GM18870 (cell line): ENCODE measurements around the gene SLC45A1.

Source experiments
- ATAC-seq: cut with Tn5 transposase; IDR thresholded peaks from one replicate; pipeline ENCODE4 v1.9.1; 2021; ENCODE audit warnings: moderate library complexity; ENCODE audit not compliant: unreplicated experiment

SLC45A1 gene

DNA sequence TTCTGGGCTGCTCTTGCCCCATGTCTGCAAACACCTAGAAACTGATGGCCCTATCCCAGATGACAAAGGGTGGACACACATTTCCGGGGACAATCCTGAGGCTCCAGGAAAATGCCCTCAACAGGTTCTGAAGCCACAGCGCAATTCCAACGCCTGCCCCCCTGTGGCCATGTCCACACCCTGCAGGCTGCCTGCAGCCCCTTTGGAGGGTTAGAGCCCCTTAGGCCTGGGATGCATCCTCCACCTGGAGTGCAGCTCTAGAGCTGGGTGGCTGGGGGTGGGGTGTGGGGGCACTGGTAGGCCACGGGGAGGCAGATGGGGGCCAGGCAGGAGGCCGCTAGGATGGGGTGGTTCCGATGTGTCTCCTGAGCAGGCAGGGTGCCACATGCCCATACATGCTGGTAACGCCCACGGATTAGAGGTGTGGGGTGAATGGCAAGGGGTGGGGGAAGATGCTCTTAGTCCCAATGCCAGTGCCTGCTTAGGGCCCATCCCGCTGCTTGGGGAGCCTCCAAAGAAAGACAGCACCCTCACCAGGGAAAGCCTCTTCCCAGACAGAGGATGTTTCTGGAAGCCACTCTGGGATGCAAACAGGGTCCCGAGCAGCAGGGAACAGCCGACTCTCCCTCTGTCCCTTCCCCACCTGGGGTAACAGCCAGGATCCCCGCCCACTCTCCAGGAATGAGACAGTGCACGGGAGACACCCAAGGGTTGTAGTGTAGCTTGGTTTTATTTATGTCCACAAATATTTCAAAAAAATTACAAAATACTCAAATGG lies 34.0 kb downstream of the SLC45A1 start:
- ATAC-seq = no peak

DNA sequence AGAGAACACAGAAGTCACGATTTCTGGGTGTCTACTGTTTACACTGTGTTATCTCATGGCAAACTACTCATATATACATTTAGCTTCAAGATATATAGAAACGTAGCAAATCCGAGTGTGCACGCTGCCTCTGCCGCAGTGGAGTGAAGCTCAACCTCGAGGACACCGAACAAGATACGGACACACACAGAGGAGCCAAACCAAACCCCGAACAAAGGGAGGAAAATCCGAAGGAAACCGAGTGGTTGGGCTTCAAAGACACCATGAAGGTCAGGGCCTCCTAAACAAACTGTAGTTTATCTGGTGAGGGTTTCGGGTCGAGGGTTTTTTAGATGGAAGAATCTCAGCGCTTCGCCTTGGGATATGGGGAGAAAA lies 34.5 kb downstream of the SLC45A1 start:
- ATAC-seq = no peak

DNA sequence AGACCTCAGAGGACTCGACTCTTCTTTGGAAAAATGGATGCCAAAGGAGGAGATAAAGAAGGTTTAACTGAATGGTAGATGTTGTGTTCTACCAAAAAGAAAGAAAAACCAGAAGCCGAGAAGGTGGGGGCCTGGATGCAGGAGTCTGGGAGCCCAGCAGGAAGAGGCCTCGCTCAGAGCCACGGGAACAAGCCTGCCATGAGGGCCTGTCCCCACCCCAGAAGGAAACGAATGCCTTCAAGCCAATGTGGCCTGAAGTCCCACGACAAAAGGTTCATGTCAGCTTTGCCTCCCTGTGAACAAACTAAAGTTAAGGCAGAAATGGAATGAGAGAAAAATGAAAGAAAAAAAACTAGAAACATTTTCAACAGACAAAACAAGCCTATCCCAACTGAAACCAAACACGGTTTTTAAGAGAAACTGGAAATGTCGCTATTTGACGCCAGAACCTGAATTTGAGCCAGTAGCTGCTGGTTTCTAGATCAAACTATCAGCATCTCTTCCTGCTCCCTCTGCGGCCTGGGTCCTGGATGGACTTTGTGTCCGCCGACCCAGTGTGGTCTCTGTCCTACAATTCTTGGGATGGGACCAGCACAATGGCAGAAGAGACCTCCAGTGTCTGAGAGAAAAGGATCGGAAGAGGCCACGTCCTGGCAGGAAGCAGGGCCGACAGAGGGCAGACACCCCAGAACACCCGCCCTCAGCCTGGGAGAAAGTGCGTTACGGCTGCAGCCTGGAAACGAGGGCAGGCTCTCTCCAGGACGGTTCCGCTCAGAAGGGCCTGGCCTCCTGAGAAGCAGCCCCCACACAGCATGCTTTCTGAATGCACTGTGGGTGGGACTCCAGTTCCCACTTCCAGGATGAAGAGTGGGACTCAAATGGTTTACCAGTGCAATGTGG lies 35.2 kb downstream of the SLC45A1 start:
- no peak for ATAC-seq

DNA sequence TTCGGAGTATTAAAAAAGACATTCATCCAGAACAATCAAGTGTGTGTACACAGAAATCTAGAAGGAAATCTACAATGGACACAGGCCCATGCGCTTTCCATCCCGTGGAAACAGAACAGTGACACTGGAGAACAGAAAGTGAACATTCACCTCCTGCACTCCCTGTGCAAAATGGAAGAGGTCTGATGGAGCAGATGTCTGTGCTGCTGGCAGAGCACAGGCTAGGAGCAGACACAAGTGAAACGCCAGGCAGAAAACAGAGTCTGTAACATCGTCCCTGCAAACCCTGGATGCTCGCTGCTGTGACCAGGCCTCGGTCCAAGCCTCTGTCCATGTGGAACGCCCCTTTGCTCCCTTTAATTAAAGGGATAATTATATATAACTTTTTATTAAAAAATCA lies 36.1 kb downstream of the SLC45A1 start:
- ATAC-seq = no peak

DNA sequence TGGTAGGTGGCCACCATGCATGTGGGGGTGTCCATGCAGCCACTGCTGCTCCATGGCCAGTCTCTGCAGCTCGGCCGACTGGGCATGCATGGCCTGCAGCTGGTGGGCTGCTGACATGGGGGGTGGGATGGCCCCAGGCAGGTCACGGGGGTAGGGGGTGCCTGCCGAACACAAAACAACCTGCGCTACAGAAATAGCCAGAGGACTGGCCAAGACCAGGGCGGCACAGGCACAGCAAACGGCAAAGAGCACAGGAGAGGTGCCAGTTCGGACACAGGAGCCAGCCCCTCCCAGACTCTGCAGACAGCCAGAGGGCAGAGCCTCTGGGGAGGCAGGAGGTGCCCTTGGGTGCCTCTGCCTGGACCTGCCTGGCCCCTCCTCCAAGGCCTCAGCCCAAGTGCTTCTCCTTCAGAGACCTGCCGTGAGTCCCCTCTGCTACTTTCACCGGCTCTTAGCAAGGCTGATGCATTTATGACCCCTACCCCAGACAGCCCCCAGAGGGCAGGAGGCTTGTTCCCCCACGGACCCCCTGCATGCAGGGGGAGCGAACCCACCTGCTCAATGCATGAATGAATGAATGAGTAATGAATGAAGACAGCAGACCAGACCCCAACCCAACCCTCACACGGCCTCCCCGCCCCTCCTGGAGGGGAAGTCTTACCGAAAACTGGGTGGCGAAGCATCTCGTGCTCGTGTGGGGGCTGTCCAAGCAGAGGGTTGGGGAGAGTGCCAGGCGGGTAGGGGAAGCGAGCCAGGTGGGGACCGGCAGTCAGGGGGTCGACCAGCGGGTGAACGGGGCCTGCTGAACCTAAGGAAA lies 37.7 kb downstream of the SLC45A1 start:
- no peak for ATAC-seq

DNA sequence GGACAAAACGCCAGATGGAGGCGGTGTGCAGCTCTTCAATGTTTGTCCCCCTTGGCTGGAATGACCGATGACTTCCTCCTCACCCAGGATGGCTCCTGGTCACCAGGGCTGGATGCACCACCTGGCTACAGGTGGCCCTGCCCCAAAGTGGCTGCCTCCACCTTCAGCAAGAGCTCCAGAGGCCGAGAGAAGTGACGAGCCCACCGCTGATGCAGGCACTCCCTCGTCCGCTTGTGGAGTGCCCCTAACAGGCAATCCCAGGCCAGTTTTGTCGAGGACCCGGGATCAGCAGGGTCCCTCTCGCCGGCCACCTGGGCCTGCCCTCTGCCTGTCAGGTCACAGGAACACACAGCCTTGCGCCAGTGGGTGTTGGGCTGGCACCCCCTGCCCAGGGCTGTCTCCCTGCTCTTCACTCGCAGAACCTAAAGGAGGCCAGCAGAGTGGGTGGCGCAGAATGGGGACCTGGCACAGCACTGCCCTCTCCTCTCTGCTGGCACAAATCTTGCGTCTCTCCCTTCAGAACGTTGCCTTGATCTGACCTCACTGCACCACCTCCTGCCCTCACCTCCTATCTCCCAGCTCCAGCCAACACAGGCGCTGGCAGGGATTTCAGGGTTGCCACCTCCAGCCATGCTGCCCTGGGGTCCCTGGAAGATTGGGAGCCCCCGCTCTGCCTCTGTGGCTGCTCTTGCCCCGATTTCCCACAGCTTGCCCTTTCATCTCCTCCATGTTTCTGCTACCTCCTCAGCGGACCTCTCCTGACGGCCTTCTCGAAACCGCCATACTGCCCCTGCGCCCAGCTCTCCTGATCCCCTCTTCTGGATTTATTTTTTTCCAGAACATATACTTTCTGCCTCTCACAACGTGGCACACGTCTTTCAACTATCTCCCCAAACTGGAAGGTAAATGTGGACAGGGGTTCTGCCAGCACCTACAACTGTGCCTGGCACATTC lies 38.6 kb downstream of the SLC45A1 start:
- ATAC-seq = no peak

DNA sequence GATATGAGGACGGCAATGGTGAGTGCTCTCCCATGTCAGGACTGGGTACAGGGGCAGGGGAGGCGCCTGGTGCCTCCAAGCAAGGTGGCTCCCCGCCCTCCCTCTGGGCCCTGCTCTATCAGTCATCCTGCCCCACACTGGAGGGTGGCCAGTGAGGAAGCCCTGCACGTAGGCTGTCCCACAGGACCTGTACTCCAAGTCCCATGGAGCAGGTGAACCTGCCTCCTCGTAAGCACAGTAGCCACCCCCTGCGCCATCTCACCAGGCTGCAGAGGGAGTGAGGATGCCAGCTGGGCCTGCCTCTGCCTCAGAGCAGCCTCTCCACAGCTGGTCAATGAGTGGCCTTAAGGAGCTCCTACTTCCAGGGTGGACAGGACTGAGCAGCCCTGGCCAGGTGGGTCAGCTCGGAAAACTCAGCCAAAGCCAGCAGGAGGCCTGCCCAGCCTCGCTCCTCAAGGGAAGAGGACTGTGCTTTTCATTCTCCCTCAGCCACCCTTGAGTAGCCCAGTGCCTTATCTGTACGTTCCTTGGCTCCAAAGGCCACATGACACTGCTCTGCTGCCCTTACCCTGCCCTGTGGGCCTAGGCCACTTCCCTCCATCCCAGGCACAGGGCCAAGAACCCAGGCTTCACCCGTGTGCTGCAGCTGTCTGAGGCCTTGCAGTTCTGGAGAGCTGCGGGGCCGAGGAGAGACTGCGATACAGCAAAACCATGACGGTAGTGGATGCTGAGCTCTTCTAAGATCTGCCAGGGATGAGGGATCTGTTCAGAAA lies 39.6 kb downstream of the SLC45A1 start:
- no peak for ATAC-seq

DNA sequence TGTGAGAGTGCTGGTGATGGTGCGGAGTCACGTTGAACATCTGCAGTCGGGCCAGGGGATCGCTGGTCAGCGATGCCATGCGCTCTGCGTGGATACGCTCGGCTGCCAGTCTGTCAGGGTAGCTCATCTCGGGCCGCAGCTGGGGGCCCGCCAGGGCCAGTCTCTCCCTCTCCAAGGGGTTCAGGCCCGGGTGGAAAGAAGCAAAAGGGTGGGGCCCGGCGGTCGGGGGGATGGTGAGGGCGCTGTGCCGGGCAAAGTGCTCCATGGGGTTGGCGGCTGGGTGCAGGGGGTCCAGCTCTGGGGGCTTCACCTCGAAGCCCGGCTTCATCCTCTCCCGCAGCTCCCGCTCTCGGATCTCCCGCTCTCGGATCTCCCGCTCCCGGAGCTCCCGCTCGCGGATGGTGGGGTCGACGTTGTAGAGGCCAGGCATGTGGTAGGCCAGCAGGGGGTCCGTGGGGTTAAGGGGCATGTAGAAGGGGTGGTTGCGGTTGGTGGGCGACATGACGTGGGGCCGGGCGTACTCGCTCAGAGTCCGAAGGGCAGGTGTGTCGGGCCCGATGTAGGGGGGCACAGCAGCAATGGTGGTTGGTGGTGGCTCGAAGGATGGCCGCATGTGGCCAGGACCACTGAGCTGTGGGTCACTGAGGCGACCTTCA lies 40.5 kb downstream of the SLC45A1 start:
- ATAC-seq = no peak

DNA sequence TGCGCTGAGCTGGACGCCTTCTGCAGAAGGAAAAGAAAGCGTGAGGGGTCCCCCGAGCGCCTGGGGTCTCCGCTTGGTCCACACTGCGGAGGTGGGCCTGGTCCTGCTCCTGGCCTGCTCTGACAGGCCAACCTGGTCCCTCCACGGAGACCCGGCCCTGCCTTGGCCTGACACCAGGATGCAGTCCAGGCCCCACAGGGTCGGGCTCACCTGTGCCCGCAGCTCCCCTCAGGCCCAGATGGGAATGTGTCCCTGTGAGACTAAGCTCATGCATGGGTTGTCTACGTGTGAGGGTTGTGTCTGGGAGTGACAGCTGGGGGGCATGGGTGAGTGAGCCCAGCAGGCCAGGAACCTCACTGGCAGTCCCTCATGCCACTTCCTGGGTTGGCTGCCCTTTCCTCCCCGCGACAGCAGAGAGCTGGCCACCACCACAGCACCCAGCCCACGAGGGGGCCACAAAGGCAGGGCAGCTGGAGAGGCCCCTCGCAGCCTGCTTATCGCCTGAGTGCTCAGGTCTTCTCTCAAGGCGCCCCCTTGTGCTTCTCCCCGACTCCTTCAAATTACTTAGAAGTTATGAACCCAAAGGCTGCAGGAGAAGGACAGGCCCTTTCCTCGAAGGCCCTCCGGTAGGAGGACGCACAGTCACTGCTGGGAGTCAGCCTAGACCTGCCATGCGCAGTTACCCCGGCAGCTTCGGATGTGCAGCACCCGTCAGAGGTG lies 41.1 kb downstream of the SLC45A1 start:
- no peak for ATAC-seq

DNA sequence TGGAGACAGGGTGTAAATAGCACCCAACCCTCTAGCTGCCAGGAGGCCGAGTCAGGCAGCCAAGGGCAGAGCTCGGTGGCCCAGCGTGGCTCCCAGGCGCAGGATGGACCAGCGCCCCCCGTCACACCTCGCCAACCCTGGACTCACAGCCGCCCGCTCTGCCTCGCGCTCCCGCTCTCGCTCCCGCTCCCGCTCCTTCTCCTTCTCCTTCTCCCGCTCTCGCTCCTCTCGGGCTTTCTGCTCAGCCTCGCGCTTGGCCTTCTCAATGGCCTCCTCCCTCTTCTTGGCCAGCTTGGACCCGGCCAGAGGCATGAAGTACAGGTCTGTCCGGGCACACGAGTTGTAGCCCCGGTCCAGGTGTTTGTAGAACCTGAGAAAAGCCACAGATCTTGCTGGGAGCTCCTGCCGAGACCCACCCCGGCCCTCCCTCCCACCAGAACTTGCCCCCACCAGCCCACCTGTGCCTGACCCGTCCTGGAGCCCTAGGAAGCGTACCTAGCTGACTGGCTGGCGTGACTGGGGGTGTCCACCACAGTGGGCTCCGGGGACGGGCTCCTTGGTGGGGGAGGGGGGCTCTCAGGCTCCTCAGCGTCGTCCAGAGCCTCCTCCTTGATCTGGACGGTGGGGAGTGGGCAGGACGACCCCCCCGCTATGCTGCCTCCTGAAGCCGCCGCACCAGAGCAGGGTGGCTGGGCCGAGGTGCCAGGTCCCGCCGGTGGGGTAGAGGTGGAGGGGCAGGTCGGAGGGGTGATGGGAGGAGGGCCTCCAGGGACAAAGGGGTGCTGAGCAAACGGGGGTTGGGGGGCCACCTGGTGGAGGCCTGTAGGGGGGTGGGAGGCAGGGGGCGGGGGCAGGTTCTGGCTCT lies 41.9 kb downstream of the SLC45A1 start:
- no peak for ATAC-seq

DNA sequence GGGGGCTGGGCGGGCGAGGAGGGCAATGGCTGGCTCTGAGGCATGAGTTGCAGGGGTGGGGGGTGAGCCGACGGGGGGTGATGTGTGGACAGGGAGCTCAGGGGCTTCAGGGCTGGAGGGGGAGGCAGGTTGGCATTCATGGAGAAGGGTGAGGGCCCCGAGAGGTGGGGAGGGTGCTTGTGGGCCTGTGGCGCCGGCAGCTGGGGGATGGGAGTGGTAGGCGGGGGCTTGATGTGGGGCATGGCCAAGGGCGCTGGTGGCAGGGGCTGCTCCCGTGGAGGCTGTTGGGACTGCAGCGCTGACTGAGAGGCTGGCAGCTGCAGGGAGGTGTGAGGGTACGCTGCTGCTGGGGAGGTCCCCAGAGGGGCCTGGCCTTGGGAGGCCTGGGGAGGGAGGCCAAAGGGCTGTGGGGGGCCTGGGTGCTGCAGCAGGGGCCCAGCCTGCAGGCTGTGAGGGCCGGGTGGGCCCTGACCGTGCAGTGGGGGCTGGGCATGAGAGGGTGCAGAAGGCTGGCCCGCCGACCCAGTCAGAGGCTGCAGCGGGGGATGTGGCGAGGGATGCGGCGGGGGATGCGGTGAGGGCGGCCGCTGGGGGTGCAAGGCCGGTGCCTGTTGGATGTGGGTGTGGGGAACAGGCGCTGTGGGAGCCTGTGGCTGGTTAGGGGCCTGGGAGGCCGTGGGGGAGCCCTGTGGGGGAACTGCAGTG lies 42.7 kb downstream of the SLC45A1 start:
- ATAC-seq = no peak

DNA sequence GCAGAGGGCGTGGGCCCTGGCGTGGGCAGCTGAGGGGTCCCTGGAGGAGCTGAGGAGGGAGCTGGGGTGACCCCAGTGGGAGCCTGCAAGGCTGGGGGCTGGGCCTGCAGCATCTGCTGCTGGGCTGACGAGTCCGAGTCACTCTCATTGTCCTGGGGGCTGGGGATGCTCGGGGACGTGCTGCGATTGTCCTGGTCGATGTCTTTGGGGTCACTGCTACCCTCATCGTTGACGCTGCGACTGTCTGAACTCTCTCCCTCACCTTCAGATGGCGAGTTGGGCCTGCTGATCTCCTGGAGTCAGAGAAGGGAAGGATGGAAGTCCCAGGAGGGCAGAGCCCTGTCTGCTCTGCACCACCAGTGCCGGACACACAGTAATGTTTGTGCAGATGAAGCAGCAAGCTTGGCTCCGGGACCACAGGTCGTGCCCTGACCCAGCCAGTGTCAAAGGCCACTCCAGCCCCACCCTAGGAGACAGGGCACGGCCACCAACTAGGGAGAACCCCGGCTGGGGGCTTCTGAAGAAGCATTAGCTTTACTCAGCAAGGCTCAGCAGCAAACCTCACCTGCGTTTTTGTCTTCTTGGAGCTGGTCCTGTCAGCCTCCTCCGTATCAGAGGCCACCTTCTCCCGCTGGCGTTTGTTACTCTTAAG lies 43.4 kb downstream of the SLC45A1 start:
- no peak for ATAC-seq

DNA sequence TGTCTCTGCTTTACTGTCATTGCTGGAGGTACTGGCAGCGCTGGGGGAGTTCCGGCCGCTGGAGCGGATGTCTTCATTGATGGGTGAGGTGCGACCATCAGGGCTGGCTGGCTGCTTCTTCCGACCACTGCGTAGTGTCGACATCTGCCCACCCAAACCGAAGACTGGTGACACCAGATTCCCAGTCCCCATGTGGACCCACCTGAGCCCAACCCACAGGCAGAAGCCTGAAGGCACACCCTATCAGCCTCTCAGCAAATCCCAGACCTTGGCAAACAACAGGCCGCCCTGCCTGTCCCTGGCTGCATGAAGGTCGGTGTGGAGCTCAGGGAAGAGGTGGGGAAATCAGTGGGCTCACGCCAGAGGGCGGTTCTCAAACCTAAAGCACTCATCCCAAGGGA lies 44.8 kb downstream of the SLC45A1 start:
- no peak for ATAC-seq

DNA sequence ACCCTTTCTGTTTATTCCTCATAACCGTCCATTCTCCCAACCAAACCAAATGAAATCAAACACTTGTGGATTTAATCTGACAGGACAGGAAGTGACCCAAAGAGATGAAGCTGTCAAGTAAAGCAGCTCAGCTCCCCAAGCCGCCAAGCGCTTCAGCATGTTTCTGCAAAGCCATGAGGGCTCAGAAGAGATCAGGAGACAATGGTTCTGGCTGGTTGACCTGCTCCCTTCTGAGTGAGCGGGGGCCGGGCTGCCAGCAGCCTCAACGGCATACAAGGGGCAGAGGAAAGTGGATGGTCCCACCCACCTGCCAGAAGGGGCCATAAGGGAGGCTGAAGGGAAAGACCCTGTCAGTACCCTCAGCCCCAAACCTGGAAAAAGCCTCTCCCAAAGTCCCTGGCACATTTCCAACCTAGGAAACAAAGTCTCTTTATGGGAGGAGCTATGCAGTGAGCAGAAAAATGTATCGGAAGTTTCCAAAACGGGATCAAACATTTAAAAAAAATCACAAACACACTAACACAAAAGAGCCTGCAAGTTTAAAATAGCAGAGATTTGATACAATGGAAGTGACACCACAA lies 45.4 kb downstream of the SLC45A1 start:
- ATAC-seq = no peak

DNA sequence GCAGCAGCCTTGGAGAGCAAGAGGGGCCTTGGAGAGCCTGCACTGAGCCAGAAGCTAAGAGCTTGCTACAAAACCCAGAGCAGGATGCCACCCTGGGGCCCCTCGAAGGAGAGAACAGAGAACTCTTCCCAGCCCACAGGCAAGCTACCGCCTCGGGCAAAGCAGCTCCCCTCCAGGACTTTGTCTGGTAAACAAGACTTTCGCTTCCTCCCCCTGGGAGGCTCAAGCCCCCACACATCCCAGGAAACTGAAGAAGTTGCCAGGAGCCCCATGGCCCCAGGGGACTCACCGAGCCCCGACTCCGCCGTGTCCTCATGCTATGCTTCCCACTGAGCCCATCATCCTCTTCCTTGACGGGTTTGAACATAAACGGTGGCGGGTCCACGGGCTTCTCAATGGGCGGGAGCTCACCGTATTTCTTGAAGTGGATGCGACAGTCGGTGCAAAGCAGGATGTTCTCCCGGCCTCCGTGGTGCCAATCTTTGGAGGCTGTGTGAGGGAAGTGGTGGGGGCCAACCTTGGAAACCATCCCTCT lies 45.9 kb downstream of the SLC45A1 start:
- no peak for ATAC-seq
